SK-N-MC (cell line): ENCODE data around the gene ROBO4.

Experiments
- EZH2 ChIP-seq: fragments of 200-600 bp; sonication (generic); IDR thresholded peaks from one replicate; pipeline ENCODE4 v1.6.1; 2017; ENCODE audit warnings: antibody characterized with exemption
- FOXP2 ChIP-seq: optimal IDR thresholded peaks from 2 replicates; pipeline ENCODE3; 2011; ENCODE audit warnings: mild to moderate bottlenecking, moderate library complexity; ENCODE audit not compliant: insufficient read depth; ENCODE audit errors: extremely low read length, control extremely low read depth
- POLR2AphosphoS5 ChIP-seq: IDR thresholded peaks from 2 replicates; pipeline ENCODE4 v1.6.1; 2012; ENCODE audit warnings: mild to moderate bottlenecking, low read depth, low read length, borderline replicate concordance

DNA sequence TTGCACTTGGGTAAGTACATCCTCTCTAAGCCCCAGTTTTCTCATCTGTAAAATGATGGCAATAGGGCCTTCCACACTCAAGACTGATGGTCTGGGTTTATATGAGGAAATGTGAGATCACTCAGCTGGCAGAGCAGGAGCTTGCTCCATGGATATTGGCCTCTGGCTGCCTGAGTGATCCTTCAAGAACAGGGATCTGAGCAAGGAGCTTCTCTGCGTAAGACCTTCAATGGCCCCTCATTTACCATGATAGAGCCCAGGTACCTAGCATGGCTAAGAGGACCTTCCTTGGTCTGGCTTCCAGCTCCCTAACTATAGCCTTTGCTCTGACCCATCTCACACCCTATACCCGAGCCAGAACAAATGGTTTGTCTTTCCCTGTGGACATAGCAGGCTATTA is 5.5 kb downstream of the ROBO4 start:
- no peak for TF ChIP-seq EZH2
- TF ChIP-seq POLR2AphosphoS5, result no peak
- no peak for TF ChIP-seq FOXP2
